Measurements from ENCODE around the gene SEMA3A. TPM values are rescaled to one million over a fixed set of nuclear protein-coding genes. Genes with fewer than 3 reads are reported as not detected.

The SEMA3A gene
- total and polyA plus RNA-seq, 4 experiments from 2014 or later, result 0.26 to 0.78 (median 0.38) TPM; not detected in 1

GRCh38 chr7:83952236-83952635 lies 242.4 kb downstream of the SEMA3A start:
- ChIA-PET CTCF (ENCODE audit: partially characterized antibody) (no interaction called here), POLR2A (ENCODE audit: partially characterized antibody) (no interaction called here)
- Mint-ChIP-seq H3K27me3 (no peaks in the 10 kb centered on the region), H3K27ac (no peak overlapping the region), H3K4me1 (no peaks in the 10 kb centered on the region), H3K36me3 (no peaks in the 10 kb centered on the region), H3K9me3 (peaks cover 0 to 5% (median 0%) of the 10 kb centered on the region in 8 donors), H3K4me3 (no peak overlapping the region)
- no peaks in the 10 kb centered on the region for H3K4me1 ChIP-seq (ENCODE audit: insufficient read depth, low read length)
- no peaks in the 10 kb centered on the region for H3K9me3 ChIP-seq (ENCODE audit: control insufficient read depth in 1 of 2, low read length in 2 of 2)
- intact Hi-C loops (cut with micrococcal nuclease), result no loop called here
- no peak overlapping the region for H3K4me3 ChIP-seq (ENCODE audit: low read length in 2 of 2)
- H3K27me3 ChIP-seq (ENCODE audit: insufficient read depth, low read length), result no peaks in the 10 kb centered on the region
- H3K36me3 ChIP-seq (ENCODE audit: insufficient read depth, low read length), result no peaks in the 10 kb centered on the region
- no peak for DNase-seq
- no peak overlapping the region for H3K27ac ChIP-seq (ENCODE audit: low read depth, low read length)

GRCh38 chr7:83947260-83947659 lies 247.3 kb downstream of the SEMA3A start:
- Mint-ChIP-seq H3K4me3 (no peak overlapping the region), H3K4me1 (no peaks in the 10 kb centered on the region), H3K9me3 (peaks cover 0 to 4% (median 0%) of the 10 kb centered on the region in 8 donors), H3K27me3 (no peaks in the 10 kb centered on the region), H3K36me3 (no peaks in the 10 kb centered on the region), H3K27ac (no peak overlapping the region)
- Histone ChIP-seq H3K4me3 (ENCODE audit: low read length in 2 of 2) (no peak overlapping the region), H3K4me1 (ENCODE audit: insufficient read depth, low read length) (no peaks in the 10 kb centered on the region), H3K27ac (ENCODE audit: low read depth, low read length) (no peak overlapping the region), H3K27me3 (ENCODE audit: insufficient read depth, low read length) (no peaks in the 10 kb centered on the region), H3K9me3 (ENCODE audit: control insufficient read depth in 1 of 2, low read length in 2 of 2) (no peaks in the 10 kb centered on the region), H3K36me3 (ENCODE audit: insufficient read depth, low read length) (no peaks in the 10 kb centered on the region)
- POLR2A ChIA-PET (ENCODE audit: partially characterized antibody), result no interaction called here
- DNase-seq, result no peak
- intact Hi-C loops (cut with micrococcal nuclease), result no loop called here
- CTCF ChIA-PET (ENCODE audit: partially characterized antibody), result interaction anchor here (1.1 to 2.4 kb wide), 2 partner anchors 9 to 11 kb away, joined by 4 to 7 read pairs; no protein-coding TSS in a partner anchor

DNA sequence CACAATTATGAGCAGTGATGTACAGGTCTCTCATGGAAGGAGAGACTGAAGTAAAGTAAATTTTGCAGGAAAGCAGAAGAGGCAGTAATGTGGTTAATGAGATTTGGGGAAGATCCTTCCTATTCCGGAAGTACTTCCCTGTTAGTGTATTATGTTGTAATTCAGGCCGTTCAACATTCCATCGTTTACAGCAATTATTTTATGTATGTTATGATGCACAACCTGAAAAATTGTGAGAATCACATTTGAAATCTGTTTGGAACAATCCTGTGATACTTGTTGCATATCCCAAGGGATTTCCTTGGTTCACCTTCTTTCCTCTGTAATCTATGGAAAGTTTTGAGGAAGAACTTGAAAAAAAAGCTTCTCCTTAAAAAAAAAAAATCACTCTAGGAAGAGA lies 247.8 kb downstream of the SEMA3A start:
- Histone ChIP-seq H3K4me3 (ENCODE audit: low read length in 2 of 2) (no peak overlapping the region), H3K36me3 (ENCODE audit: insufficient read depth, low read length) (no peaks in the 10 kb centered on the region), H3K9me3 (ENCODE audit: control insufficient read depth in 1 of 2, low read length in 2 of 2) (no peaks in the 10 kb centered on the region), H3K4me1 (ENCODE audit: insufficient read depth, low read length) (no peaks in the 10 kb centered on the region), H3K27me3 (ENCODE audit: insufficient read depth, low read length) (no peaks in the 10 kb centered on the region), H3K27ac (ENCODE audit: low read depth, low read length) (no peak overlapping the region)
- CTCF ChIA-PET (ENCODE audit: partially characterized antibody), result interaction anchor here (2.4 kb wide), 1 partner anchor 11 kb away, joined by 7 read pairs; no protein-coding TSS in a partner anchor
- POLR2A ChIA-PET (ENCODE audit: partially characterized antibody), result no interaction called here
- no peak for DNase-seq
- intact Hi-C loops (cut with micrococcal nuclease), result no loop called here
- H3K27ac Mint-ChIP-seq, result no peak overlapping the region
- no peaks in the 10 kb centered on the region for H3K27me3 Mint-ChIP-seq
- no peaks in the 10 kb centered on the region for H3K36me3 Mint-ChIP-seq
- H3K4me1 Mint-ChIP-seq, result no peaks in the 10 kb centered on the region
- peaks cover 0 to 4% (median 0%) of the 10 kb centered on the region in 8 donors for H3K9me3 Mint-ChIP-seq
- H3K4me3 Mint-ChIP-seq, result no peak overlapping the region

- Mint-ChIP-seq H3K9me3 (peaks cover 0 to 2% (median 0%) of the 10 kb centered on the region in 8 donors), H3K36me3 (no peaks in the 10 kb centered on the region), H3K4me1 (no peaks in the 10 kb centered on the region), H3K27ac (peak overlapping the region in 1 of 7 donors; percentile 39), H3K4me3 (no peak overlapping the region), H3K27me3 (no peaks in the 10 kb centered on the region)
- H3K27me3 ChIP-seq (ENCODE audit: insufficient read depth, low read length), result no peaks in the 10 kb centered on the region
- no peaks in the 10 kb centered on the region for H3K4me1 ChIP-seq (ENCODE audit: insufficient read depth, low read length)
- H3K36me3 ChIP-seq (ENCODE audit: insufficient read depth, low read length), result no peaks in the 10 kb centered on the region
- no peak for DNase-seq
- CTCF ChIA-PET (ENCODE audit: partially characterized antibody), result no interaction called here
- intact Hi-C loops (cut with micrococcal nuclease), result no loop called here
- H3K27ac ChIP-seq (ENCODE audit: low read depth, low read length), result no peak overlapping the region
- H3K9me3 ChIP-seq (ENCODE audit: control insufficient read depth in 1 of 2, low read length in 2 of 2), result no peaks in the 10 kb centered on the region
- POLR2A ChIA-PET (ENCODE audit: partially characterized antibody), result no interaction called here
- no peak overlapping the region for H3K4me3 ChIP-seq (ENCODE audit: low read length in 2 of 2)
Observed at GRCh38 chr7:83941300-83941699, 253.3 kb downstream of the SEMA3A start.

DNA sequence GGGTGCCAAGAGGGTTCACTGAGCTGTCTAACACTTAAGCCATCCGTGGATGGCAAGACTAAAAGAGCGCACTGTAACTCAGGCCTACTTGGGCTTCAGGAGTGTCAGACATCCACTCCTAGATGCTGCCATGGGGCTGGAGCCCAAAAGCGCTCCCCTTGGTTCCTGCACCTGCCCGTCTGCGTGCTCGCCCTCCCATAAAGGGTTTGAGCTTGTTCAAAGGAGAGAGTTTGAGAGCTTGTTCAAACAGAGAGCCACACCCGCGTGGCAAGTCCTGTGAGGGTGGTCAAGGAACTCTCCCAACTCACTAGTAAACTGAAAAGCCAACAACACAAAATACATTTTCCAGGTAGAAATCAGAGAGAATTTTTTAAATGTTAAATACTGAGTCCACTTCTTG lies 256.7 kb downstream of the SEMA3A start:
- no peaks in the 10 kb centered on the region for H3K36me3 Mint-ChIP-seq
- no peak overlapping the region for H3K4me3 Mint-ChIP-seq
- H3K9me3 ChIP-seq (ENCODE audit: control insufficient read depth in 1 of 2, low read length in 2 of 2), result no peaks in the 10 kb centered on the region
- POLR2A ChIA-PET (ENCODE audit: partially characterized antibody), result no interaction called here
- peaks cover 0 to 7% (median 0%) of the 10 kb centered on the region in 8 donors for H3K9me3 Mint-ChIP-seq
- H3K27me3 Mint-ChIP-seq, result no peaks in the 10 kb centered on the region
- peaks cover 0 to 1% (median 0%) of the 10 kb centered on the region in 4 donors for H3K4me1 Mint-ChIP-seq
- no peaks in the 10 kb centered on the region for H3K36me3 ChIP-seq (ENCODE audit: insufficient read depth, low read length)
- H3K4me3 ChIP-seq (ENCODE audit: low read length in 2 of 2), result no peak overlapping the region
- no peaks in the 10 kb centered on the region for H3K4me1 ChIP-seq (ENCODE audit: insufficient read depth, low read length)
- CTCF ChIA-PET (ENCODE audit: partially characterized antibody), result interaction anchor here (1.4 kb wide), 1 partner anchor 10 kb away, joined by 4 read pairs; no protein-coding TSS in a partner anchor
- peak overlapping the region in 1 of 7 donors; percentile 31 for H3K27ac Mint-ChIP-seq
- no peaks in the 10 kb centered on the region for H3K27me3 ChIP-seq (ENCODE audit: insufficient read depth, low read length)
- intact Hi-C loops (cut with micrococcal nuclease), result no loop called here
- H3K27ac ChIP-seq (ENCODE audit: low read depth, low read length), result no peak overlapping the region
- DNase-seq, result no peak

- POLR2A ChIA-PET (ENCODE audit: partially characterized antibody), result no interaction called here
- CTCF ChIA-PET (ENCODE audit: partially characterized antibody), result interaction anchor here (0.7 to 2.4 kb wide), 5 partner anchors 10 to 1086 kb away, joined by 3 to 7 read pairs (median 3); no protein-coding TSS in a partner anchor
- DNase-seq, result peak in 4 of 5 donors; percentile 20 to 41 (median 26)
- H3K36me3 Mint-ChIP-seq, result no peaks in the 10 kb centered on the region
- Histone ChIP-seq H3K27ac (ENCODE audit: low read depth, low read length) (no peak overlapping the region), H3K4me3 (ENCODE audit: low read length in 2 of 2) (no peak overlapping the region), H3K36me3 (ENCODE audit: insufficient read depth, low read length) (no peaks in the 10 kb centered on the region), H3K9me3 (ENCODE audit: control insufficient read depth in 1 of 2, low read length in 2 of 2) (no peaks in the 10 kb centered on the region), H3K4me1 (ENCODE audit: insufficient read depth, low read length) (no peaks in the 10 kb centered on the region), H3K27me3 (ENCODE audit: insufficient read depth, low read length) (no peaks in the 10 kb centered on the region)
- peaks cover 0 to 1% (median 0%) of the 10 kb centered on the region in 4 donors for H3K4me1 Mint-ChIP-seq
- intact Hi-C loops (cut with micrococcal nuclease), result loop anchor here (1.0 kb wide), 1 partner anchor 1087 kb away; no protein-coding TSS in a partner anchor
- H3K9me3 Mint-ChIP-seq, result peaks cover 0 to 7% (median 0%) of the 10 kb centered on the region in 8 donors
- H3K27ac Mint-ChIP-seq, result no peak overlapping the region
- no peak overlapping the region for H3K4me3 Mint-ChIP-seq
- H3K27me3 Mint-ChIP-seq, result no peaks in the 10 kb centered on the region
Observed at GRCh38 chr7:83936056-83936708, 258.4 kb downstream of the SEMA3A start.

DNA sequence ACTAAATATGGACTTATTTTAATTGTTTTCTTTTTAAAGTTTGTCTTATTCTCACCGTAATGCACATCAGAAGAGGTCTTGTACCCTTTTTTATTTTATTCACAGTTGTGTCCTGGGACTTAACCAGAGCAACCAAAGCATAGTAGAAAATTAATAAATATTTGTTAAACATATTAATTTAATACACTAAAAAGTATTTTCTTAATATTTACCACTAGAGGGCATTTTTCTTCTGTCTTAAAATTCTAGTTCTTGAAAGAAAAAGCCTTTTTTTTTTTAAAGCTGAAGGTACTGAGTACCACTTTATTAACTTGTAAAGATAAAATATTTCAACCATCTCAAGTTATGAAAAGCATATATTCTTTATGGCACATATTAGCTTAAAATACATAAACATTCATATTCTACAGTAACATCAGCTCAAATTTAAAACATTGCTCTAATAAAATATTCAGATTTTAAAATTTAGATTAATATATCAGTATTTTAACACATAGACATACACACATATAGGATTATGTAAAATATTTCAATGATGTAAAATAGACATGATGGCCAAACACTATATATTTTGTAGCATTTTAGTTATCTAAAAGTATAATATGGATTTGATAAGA lies 260.4 kb downstream of the SEMA3A start:
- no peaks in the 10 kb centered on the region for H3K4me1 ChIP-seq (ENCODE audit: insufficient read depth, low read length)
- Mint-ChIP-seq H3K36me3 (no peaks in the 10 kb centered on the region), H3K9me3 (peaks cover 0 to 7% (median under 1%) of the 10 kb centered on the region in 8 donors), H3K27me3 (no peaks in the 10 kb centered on the region), H3K27ac (no peak overlapping the region), H3K4me3 (no peak overlapping the region), H3K4me1 (peaks cover 0 to 1% (median 0%) of the 10 kb centered on the region in 4 donors)
- H3K4me3 ChIP-seq (ENCODE audit: low read length in 2 of 2), result no peak overlapping the region
- no peak overlapping the region for H3K27ac ChIP-seq (ENCODE audit: low read depth, low read length)
- H3K36me3 ChIP-seq (ENCODE audit: insufficient read depth, low read length), result no peaks in the 10 kb centered on the region
- POLR2A ChIA-PET (ENCODE audit: partially characterized antibody), result no interaction called here
- H3K9me3 ChIP-seq (ENCODE audit: control insufficient read depth in 1 of 2, low read length in 2 of 2), result no peaks in the 10 kb centered on the region
- intact Hi-C loops (cut with micrococcal nuclease), result no loop called here
- H3K27me3 ChIP-seq (ENCODE audit: insufficient read depth, low read length), result no peaks in the 10 kb centered on the region
- no peak for DNase-seq
- CTCF ChIA-PET (ENCODE audit: partially characterized antibody), result no interaction called here

All from CD4-positive, alpha-beta memory T cell (primary cell).